Heart left ventricle (tissue), 13 donors: Measurements from ENCODE around the gene RPP40.

Source experiments
- POLR2A ChIP-seq, 2 donors: fragments of 450-650 bp; IDR thresholded peaks; one replicate each; pipeline ENCODE4 v1.6.1; 2017; ENCODE audit warnings: antibody characterized with exemption in 2 of 2, mild to moderate bottlenecking in 2 of 2, moderate library complexity in 2 of 2
- TF ChIP-seq, protein P1 (sequence below), 12 donors: fragments of 200-600 bp; sonication (generic) in 4 of 12; IDR thresholded peaks; one replicate each; pipeline versions ENCODE4 v1.5.0 to v1.8.0; 2018 to 2022; ENCODE audit warnings: antibody characterized with exemption in 12 of 12, mild to moderate bottlenecking in 5 of 12
- donor health status: ischemic (EF 13 %, LVEDD 7.1; RV severe dilation, severe dysfunction).
- donor health status: DM: no; HTN: yes; CAD: no.
- donor health status: DM: no; HTN: no; CAD: no.
- donor health status: ischemic (EF 25% LVEDD 6.9; RV normal size, moderate dysfunction).
- donor health status: ischemic (EF 25% LVEDD 5.7; RV mildly dilated, moderate dysfunction).
- donor health status: ischemic (EF 35%, LVEDD 5.7; RV mildly dilated, moderate dysfunction).
- donor health status: nonischemic (EF 11% LVEDD 7.7; RV severe dilation, severe dysfunction).
- donor health status: DM: yes; HTN: yes; CAD: no.
- donor health status: PGD.
- donor health status: ischemic (EF 29% LVEDD 5.4; RV normal size, mild dysfunction).
- donor health status: nonischemic (EF 23%, LVEDD 6.1; RV moderate dilation, normal function).

- TF ChIP-seq, protein P1, sequence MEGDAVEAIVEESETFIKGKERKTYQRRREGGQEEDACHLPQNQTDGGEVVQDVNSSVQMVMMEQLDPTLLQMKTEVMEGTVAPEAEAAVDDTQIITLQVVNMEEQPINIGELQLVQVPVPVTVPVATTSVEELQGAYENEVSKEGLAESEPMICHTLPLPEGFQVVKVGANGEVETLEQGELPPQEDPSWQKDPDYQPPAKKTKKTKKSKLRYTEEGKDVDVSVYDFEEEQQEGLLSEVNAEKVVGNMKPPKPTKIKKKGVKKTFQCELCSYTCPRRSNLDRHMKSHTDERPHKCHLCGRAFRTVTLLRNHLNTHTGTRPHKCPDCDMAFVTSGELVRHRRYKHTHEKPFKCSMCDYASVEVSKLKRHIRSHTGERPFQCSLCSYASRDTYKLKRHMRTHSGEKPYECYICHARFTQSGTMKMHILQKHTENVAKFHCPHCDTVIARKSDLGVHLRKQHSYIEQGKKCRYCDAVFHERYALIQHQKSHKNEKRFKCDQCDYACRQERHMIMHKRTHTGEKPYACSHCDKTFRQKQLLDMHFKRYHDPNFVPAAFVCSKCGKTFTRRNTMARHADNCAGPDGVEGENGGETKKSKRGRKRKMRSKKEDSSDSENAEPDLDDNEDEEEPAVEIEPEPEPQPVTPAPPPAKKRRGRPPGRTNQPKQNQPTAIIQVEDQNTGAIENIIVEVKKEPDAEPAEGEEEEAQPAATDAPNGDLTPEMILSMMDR (IDR thresholded peaks at IDR 0.05), result no peak
- TF ChIP-seq POLR2A (IDR thresholded peaks at IDR 0.05), result no peak
These were observed 9.1 kb downstream of the RPP40 start for GRCh38 chr6:4994741-4995140.
